ENCODE results near the gene ZMYM4. TPM values are rescaled to one million over a fixed set of nuclear protein-coding genes. Genes with fewer than 3 reads are reported as not detected.

The ZMYM4 gene
- total RNA-seq, 1 experiment from 2014 or later = 66.0 TPM

GRCh38 chr1:35274197-35274596 is 5.7 kb downstream of the ZMYM4 start:
- Histone ChIP-seq H3K23me2 (ENCODE audit: insufficient read length, low read depth, low read length, poor library complexity, severe bottlenecking) (peaks cover 6% of the 10 kb centered on the region), H3K23ac (ENCODE audit: insufficient read length, low read depth, low read length) (no peak overlapping the region), H3K56ac (ENCODE audit: insufficient read length, low read depth, low read length) (no peak overlapping the region), H4K5ac (ENCODE audit: insufficient read length, low read depth, low read length) (no peak overlapping the region), H3K9ac (ENCODE audit: extremely low read depth, insufficient read length, low read length) (no peak overlapping the region), H2AK5ac (ENCODE audit: insufficient read length, low read length) (no peak overlapping the region), H3K4me1 (ENCODE audit: insufficient read depth, low read length) (no peaks in the 10 kb centered on the region), H2BK15ac (ENCODE audit: low read depth, low read length) (no peak overlapping the region), H4K20me1 (ENCODE audit: control insufficient read depth, insufficient read depth, insufficient read length) (no peaks in the 10 kb centered on the region), H3K18ac (ENCODE audit: insufficient read length, low read depth, low read length) (no peak overlapping the region), H3K79me1 (ENCODE audit: insufficient read depth, low read depth, low read length, poor library complexity, severe bottlenecking) (peaks cover 8% of the 10 kb centered on the region), H3T11ph (ENCODE audit: low read length) (no peak overlapping the region), H3K79me2 (ENCODE audit: insufficient read depth, low read length) (peaks cover 31% of the 10 kb centered on the region; the same call in 1 of the 2 replicates), H2BK12ac (ENCODE audit: insufficient read length, low read depth, low read length) (no peak overlapping the region), H3K27me3 (ENCODE audit: insufficient read depth, low read length) (no peaks in the 10 kb centered on the region), H2BK120ac (ENCODE audit: low read depth, low read length, poor library complexity, severe bottlenecking) (no peak overlapping the region), H4K91ac (ENCODE audit: insufficient read length, low read depth, low read length) (no peak overlapping the region), H3K9me3 (ENCODE audit: control insufficient read depth, low read depth, low read length) (no peaks in the 10 kb centered on the region), H2BK20ac (ENCODE audit: low read depth, low read length, poor library complexity, severe bottlenecking) (no peak overlapping the region), H3K4ac (ENCODE audit: low read depth, low read length) (no peak overlapping the region), H3K4me2 (ENCODE audit: insufficient read depth, insufficient read length, low read length) (no peak overlapping the region), H4K8ac (replicated peaks; ENCODE audit: insufficient read length, low read depth, low read length) (no peak overlapping the region), H2BK5ac (ENCODE audit: insufficient read length, low read length) (no peak overlapping the region), H2AFZ (ENCODE audit: low read length) (no peak overlapping the region), H3K27ac (ENCODE audit: insufficient read length, low read depth, low read length) (no peak overlapping the region), H3K14ac (ENCODE audit: insufficient read depth, low read length) (no peak overlapping the region)
- H3K27ac Mint-ChIP-seq = no peak overlapping the region
- no peak overlapping the region; a peak in 1 of 5 replicates for H3K4me3 Mint-ChIP-seq
- no peak for TF ChIP-seq CTCF (conservative IDR thresholded peaks at IDR 0.05)
- DNase-seq = no peak
- H3K4me1 Mint-ChIP-seq = peaks cover 19 to 28% of the 10 kb centered on the region in 2 experiments
- peaks cover 23 to 28% (median 27%) of the 10 kb centered on the region in 3 experiments for H3K36me3 Mint-ChIP-seq (ENCODE audit: insufficient read depth in 1 of 3, low read depth in 3 of 3)
- peaks cover 0 to 2% of the 10 kb centered on the region in 2 experiments; a peak in 1 of 5 replicates for H3K9me3 Mint-ChIP-seq
- no CpG with 5 or more reads among the region's 4 CpGs for WGBS (ENCODE audit: extremely low coverage, insufficient read length, low lambda C conversion rate)
- no peaks in the 10 kb centered on the region for H3K27me3 Mint-ChIP-seq (ENCODE audit: low read depth)

Measured in H9 (cell line).